Left hindlimb (tissue), 1 donor: ENCODE results near the gene CFAP61.
A peak's percentile ranks its signal among the peaks of the same experiment; 100 is the strongest.

Experiments
- DNase-seq: peaks from one replicate; pipeline ENCODE4 v3.0.0-alpha.2; 2018

Gene CFAP61

GRCh38 chr20:20034486-20034885, 17.8 kb upstream of the CFAP61 start:
- no peak for DNase-seq

- DNase-seq: no peak
Measured at GRCh38 chr20:20036756-20037155, 15.6 kb upstream of the CFAP61 start.

GRCh38 chr20:20037960-20038359, 14.4 kb upstream of the CFAP61 start:
- no peak for DNase-seq

- no peak for DNase-seq
Measured at GRCh38 chr20:20038586-20038985, 13.7 kb upstream of the CFAP61 start.

GRCh38 chr20:20039752-20040387, 12.5 kb upstream of the CFAP61 start:
- no peak for DNase-seq

GRCh38 chr20:20051767-20052073, 612 bp upstream of the CFAP61 start:
- no peak for DNase-seq

GRCh38 chr20:20060234-20060998, 8.1 kb downstream of the CFAP61 start:
- no peak for DNase-seq

GRCh38 chr20:20063941-20064702, 11.8 kb downstream of the CFAP61 start:
- no peak for DNase-seq

- DNase-seq: no peak
Measured at GRCh38 chr20:20065361-20065760, 13.0 kb downstream of the CFAP61 start.

GRCh38 chr20:20070871-20071726, 18.8 kb downstream of the CFAP61 start:
- DNase-seq: no peak

- DNase-seq: no peak
Measured at GRCh38 chr20:20073801-20074371, 21.6 kb downstream of the CFAP61 start.

GRCh38 chr20:20075032-20075431, 22.7 kb downstream of the CFAP61 start:
- no peak for DNase-seq

GRCh38 chr20:20076297-20077065, 24.1 kb downstream of the CFAP61 start:
- peak; percentile 50 for DNase-seq

GRCh38 chr20:20078041-20078440, 25.7 kb downstream of the CFAP61 start:
- DNase-seq: no peak

- DNase-seq: no peak
Measured at GRCh38 chr20:20079102-20079784, 26.9 kb downstream of the CFAP61 start.

GRCh38 chr20:20083807-20084206, 31.5 kb downstream of the CFAP61 start:
- no peak for DNase-seq

- peak; percentile 54 for DNase-seq
Measured at GRCh38 chr20:20084296-20084752, 32.0 kb downstream of the CFAP61 start.

- DNase-seq: no peak
Measured at GRCh38 chr20:20085071-20085470, 32.7 kb downstream of the CFAP61 start.

GRCh38 chr20:20085812-20086211, 33.5 kb downstream of the CFAP61 start:
- no peak for DNase-seq

GRCh38 chr20:20089018-20089417, 36.7 kb downstream of the CFAP61 start:
- DNase-seq: no peak

- no peak for DNase-seq
Measured at GRCh38 chr20:20089939-20090338, 37.6 kb downstream of the CFAP61 start.
